T-cell (primary cell): ENCODE data around the gene NAPEPLD. TPM values are rescaled to one million over a fixed set of nuclear protein-coding genes. Genes with fewer than 3 reads are reported as not detected.
"Not testable (repeated sequence)": the region's sequence is repeated elsewhere in the genome, so short reads cannot be mapped to it uniquely, and the experiment has no call there.

Experiments
- ATAC-seq, 4 experiments: fragments of 200-7000 bp in 3 of 4; fragments of 150-1000 bp in 1 of 4; cut with Tn5 transposase; replicated peaks in 1 of 4; 1 replicate in 3 of 4; 2 replicates in 1 of 4; pipeline ENCODE4 v1.10.0; 2021; ENCODE audit warnings: moderate library complexity in 3 of 4, mild to moderate bottlenecking in 2 of 4, moderate number of reproducible peaks in 1 of 4
- CTCF ChIA-PET, 2 donors: fragments of 300-600 bp; sonication (Branson Sonifier 250); formaldehyde crosslinking; loops; one replicate each; lab custom pipeline; 2022; ENCODE audit warnings: antibody characterized with exemption in 2 of 2; lab: Charles Lee
- POLR2A ChIA-PET, 2 donors: fragments of 300-600 bp; sonication (Branson Sonifier 250); formaldehyde crosslinking; loops; one replicate each; lab custom pipeline; 2022; ENCODE audit warnings: antibody characterized with exemption in 2 of 2; lab: Charles Lee
- DNase-seq, 35 experiments: peaks; one replicate each; pipeline versions ENCODE4 v3.0.0 to v3.0.0-alpha.2; 2013 to 2023
- H3K27ac ChIP-seq: one replicate; pipeline ENCODE4 v1.5.1; 2013; ENCODE audit warnings: low read length
- H3K27me3 ChIP-seq, 2 experiments: replicated peaks in 1 of 2; 1 replicate in 1 of 2; 2 replicates in 1 of 2; pipeline versions ENCODE4 v1.6.1 to v1.7.0; 2013; ENCODE audit warnings: low read length in 1 of 2, mixed read lengths in 1 of 2; ENCODE audit not compliant: control insufficient read depth in 2 of 2, insufficient read depth in 2 of 2; ENCODE audit errors: extremely low read depth in 1 of 2
- H3K36me3 ChIP-seq, 2 donors: 1 replicate in 1 of 2; 2 replicates in 1 of 2; pipeline versions ENCODE4 v1.6.1 to v1.7.0; 2013; ENCODE audit warnings: low read length in 1 of 2; ENCODE audit not compliant: control insufficient read depth in 2 of 2, insufficient read depth in 1 of 2; ENCODE audit errors: extremely low read depth in 1 of 2
- H3K4me1 ChIP-seq, 2 experiments: 1 replicate in 1 of 2; 2 replicates in 1 of 2; pipeline versions ENCODE4 v1.6.1 to v1.7.0; 2013; ENCODE audit warnings: low read length in 2 of 2, mixed read lengths in 1 of 2; ENCODE audit not compliant: insufficient read depth in 2 of 2, control insufficient read depth in 1 of 2; ENCODE audit errors: extremely low read depth in 1 of 2
- H3K4me3 ChIP-seq, 2 donors: 1 replicate in 1 of 2; 2 replicates in 1 of 2; pipeline versions ENCODE4 v1.5.1 to v1.7.0; 2013; ENCODE audit warnings: mild to moderate bottlenecking in 2 of 2, low read length in 1 of 2, moderate library complexity in 1 of 2; ENCODE audit not compliant: control insufficient read depth in 1 of 2; ENCODE audit errors: extremely low read depth in 1 of 2
- H3K9me3 ChIP-seq: 2 replicates; pipeline ENCODE4 v1.7.0; 2013
- H3K27ac Mint-ChIP-seq, 2 donors: one replicate each; pipeline ENCODE4 v1.8.0; 2020 to 2021; ENCODE audit warnings: mild to moderate bottlenecking in 2 of 2, mixed read lengths in 2 of 2
- H3K27me3 Mint-ChIP-seq, 2 donors: one replicate each; pipeline ENCODE4 v1.8.0; 2021 to 2022; ENCODE audit warnings: mixed read lengths in 2 of 2
- H3K36me3 Mint-ChIP-seq: one replicate; pipeline ENCODE4 v1.8.0; 2021; ENCODE audit warnings: mixed read lengths
- H3K4me1 Mint-ChIP-seq, 3 donors: one replicate each; pipeline ENCODE4 v1.8.0; 2020 to 2022; ENCODE audit warnings: mixed read lengths in 3 of 3, mild to moderate bottlenecking in 1 of 3
- H3K4me3 Mint-ChIP-seq, 3 donors: one replicate each; pipeline ENCODE4 v1.8.0; 2020 to 2022; ENCODE audit warnings: mild to moderate bottlenecking in 3 of 3, mixed read lengths in 3 of 3, moderate library complexity in 3 of 3
- H3K9me3 Mint-ChIP-seq, 3 donors: one replicate each; pipeline ENCODE4 v1.8.0; 2020 to 2022; ENCODE audit warnings: mixed read lengths in 3 of 3
- WGBS: methylation state at CpG from one replicate; pipeline ENCODE4 v1.1.5; 2013; ENCODE audit warnings: missing lambda C conversion rate; ENCODE audit not compliant: insufficient coverage; 5-methylcytosine and 5-hydroxymethylcytosine counted together
- total RNA-seq, 35 experiments: library from RNA in 6 of 35; stranded (reverse) in 6 of 35; fragments of 120-200 nt in 1 of 35; gene quantifications; one replicate each; pipeline versions ENCODE4 v1.2.1 to v1.2.4 and lab custom pipeline; 2013 to 2026

NAPEPLD gene
- total RNA-seq, 5 donors from 2014 or later (not counting 1 experiment from before 2014, with no cell fraction given) = 5.4 to 19.1 (median 15.8) TPM

- Mint-ChIP-seq H3K27ac (peak overlapping the region in 1 of 2 donors; percentile 52), H3K4me1 (peaks cover 30 to 44% (median 42%) of the 10 kb centered on the region in 3 donors), H3K36me3 (peaks cover 23% of the 10 kb centered on the region)
- DNase-seq, H3K9me3 ChIP-seq, H3K4me3 ChIP-seq, H3K36me3 ChIP-seq, POLR2A ChIA-PET, H3K27me3 Mint-ChIP-seq, ATAC-seq, CTCF ChIA-PET, H3K4me3 Mint-ChIP-seq, H3K9me3 Mint-ChIP-seq, H3K27ac ChIP-seq, H3K27me3 ChIP-seq: not testable (repeated sequence)
- peaks cover 13% of the 10 kb centered on the region in 2 experiments for H3K4me1 ChIP-seq
- 100% methylated on average over 1 of the region's 2 CpGs for WGBS
These were observed 4.1 kb downstream of the NAPEPLD start for GRCh38 chr7:103144754-103145153.

- ATAC-seq = no peak
- no peak overlapping the region for H3K27ac Mint-ChIP-seq
- Histone ChIP-seq H3K4me3 (no peak overlapping the region), H3K4me1 (peaks cover 9 to 11% of the 10 kb centered on the region in 2 experiments), H3K9me3 (no peaks in the 10 kb centered on the region), H3K27me3 (no peaks in the 10 kb centered on the region), H3K36me3 (peaks cover 0 to 10% of the 10 kb centered on the region in 2 donors), H3K27ac (no peak overlapping the region)
- H3K36me3 Mint-ChIP-seq = peaks cover 23% of the 10 kb centered on the region
- no peaks in the 10 kb centered on the region for H3K9me3 Mint-ChIP-seq
- H3K4me3 Mint-ChIP-seq = no peak overlapping the region
- ChIA-PET POLR2A (interaction anchor here in 1 of 2 donors (0.6 kb wide), 1 partner anchor 15 kb away, joined by 3 read pairs; no protein-coding TSS in a partner anchor), CTCF (no interaction called here)
- H3K4me1 Mint-ChIP-seq = peaks cover 27 to 40% (median 39%) of the 10 kb centered on the region in 3 donors
- WGBS = no CpG with 5 or more reads among the region's 1 CpG
- H3K27me3 Mint-ChIP-seq = no peaks in the 10 kb centered on the region
- no peak for DNase-seq
These were observed 5.0 kb downstream of the NAPEPLD start for GRCh38 chr7:103143868-103144267.

GRCh38 chr7:103142494-103142893 is 6.4 kb downstream of the NAPEPLD start:
- Mint-ChIP-seq H3K27ac (no peak overlapping the region), H3K4me3 (no peak overlapping the region), H3K36me3 (peaks cover 23% of the 10 kb centered on the region), H3K9me3 (no peaks in the 10 kb centered on the region), H3K27me3 (no peaks in the 10 kb centered on the region), H3K4me1 (peaks cover 13 to 28% (median 28%) of the 10 kb centered on the region in 3 donors)
- no peaks in the 10 kb centered on the region for H3K9me3 ChIP-seq
- ChIA-PET POLR2A (no interaction called here), CTCF (no interaction called here)
- ATAC-seq (no peak), DNase-seq (no peak)
- H3K36me3 ChIP-seq = peaks cover 0 to 10% of the 10 kb centered on the region in 2 donors
- no peak overlapping the region for H3K27ac ChIP-seq
- H3K4me3 ChIP-seq = no peak overlapping the region
- H3K4me1 ChIP-seq = peaks cover 4 to 6% of the 10 kb centered on the region in 2 experiments
- H3K27me3 ChIP-seq = no peaks in the 10 kb centered on the region
- WGBS = 100% methylated on average over 1 of the region's 1 CpG

GRCh38 chr7:103141753-103142404 is 7.0 kb downstream of the NAPEPLD start:
- no peak for DNase-seq
- H3K27ac ChIP-seq = no peak overlapping the region
- H3K4me1 ChIP-seq = peaks cover 0 to 4% of the 10 kb centered on the region in 2 experiments
- H3K36me3 ChIP-seq = peaks cover 0 to 10% of the 10 kb centered on the region in 2 donors
- no peak for ATAC-seq
- Mint-ChIP-seq H3K4me3 (no peak overlapping the region), H3K27ac (no peak overlapping the region), H3K9me3 (no peaks in the 10 kb centered on the region), H3K27me3 (no peaks in the 10 kb centered on the region), H3K36me3 (peaks cover 23% of the 10 kb centered on the region), H3K4me1 (peaks cover 7 to 22% (median 21%) of the 10 kb centered on the region in 3 donors)
- ChIA-PET POLR2A (no interaction called here), CTCF (no interaction called here)
- no peaks in the 10 kb centered on the region for H3K9me3 ChIP-seq
- no peak overlapping the region for H3K4me3 ChIP-seq
- no peaks in the 10 kb centered on the region for H3K27me3 ChIP-seq
- WGBS = 92% methylated on average over 5 of the region's 8 CpGs

- H3K4me3 Mint-ChIP-seq = no peak overlapping the region
- no peaks in the 10 kb centered on the region for H3K27me3 ChIP-seq
- H3K4me1 Mint-ChIP-seq = peaks cover 5 to 12% (median 11%) of the 10 kb centered on the region in 3 donors
- CTCF ChIA-PET = no interaction called here
- DNase-seq = no peak
- no peaks in the 10 kb centered on the region for H3K4me1 ChIP-seq
- no peaks in the 10 kb centered on the region for H3K9me3 Mint-ChIP-seq
- H3K36me3 ChIP-seq = peaks cover 0 to 10% of the 10 kb centered on the region in 2 donors
- H3K27ac Mint-ChIP-seq = no peak overlapping the region
- H3K27me3 Mint-ChIP-seq = no peaks in the 10 kb centered on the region
- H3K36me3 Mint-ChIP-seq = peaks cover 23% of the 10 kb centered on the region
- H3K4me3 ChIP-seq = no peak overlapping the region
- ATAC-seq = no peak
- H3K9me3 ChIP-seq = no peaks in the 10 kb centered on the region
- 92% methylated on average over 2 of the region's 2 CpGs for WGBS
- POLR2A ChIA-PET = interaction anchor here in 1 of 2 donors (0.7 kb wide), 1 partner anchor 10 kb away, joined by 4 read pairs; no protein-coding TSS in a partner anchor
- H3K27ac ChIP-seq = no peak overlapping the region
These were observed 8.2 kb downstream of the NAPEPLD start for GRCh38 chr7:103140685-103141084.

GRCh38 chr7:103140061-103140460 is 8.8 kb downstream of the NAPEPLD start:
- H3K27ac ChIP-seq = no peak overlapping the region
- WGBS = 100% methylated on average over 2 of the region's 2 CpGs

More at GRCh38 chr7:103140061-103140460, 8.8 kb downstream of the NAPEPLD start:
- no peak overlapping the region for H3K4me3 ChIP-seq
- ChIA-PET CTCF (no interaction called here), POLR2A (no interaction called here)
- H3K36me3 Mint-ChIP-seq = peaks cover 23% of the 10 kb centered on the region
- H3K4me1 ChIP-seq = no peaks in the 10 kb centered on the region
- H3K4me1 Mint-ChIP-seq = peaks cover 5 to 10% (median 5%) of the 10 kb centered on the region in 3 donors
- H3K9me3 ChIP-seq = no peaks in the 10 kb centered on the region
- no peak overlapping the region for H3K4me3 Mint-ChIP-seq
- H3K9me3 Mint-ChIP-seq = no peaks in the 10 kb centered on the region
- H3K36me3 ChIP-seq = peaks cover 0 to 10% of the 10 kb centered on the region in 2 donors
- no peaks in the 10 kb centered on the region for H3K27me3 Mint-ChIP-seq
- no peaks in the 10 kb centered on the region for H3K27me3 ChIP-seq
- ATAC-seq = no peak
- DNase-seq = no peak
- no peak overlapping the region for H3K27ac Mint-ChIP-seq
